ENCODE results near the gene KRTAP13-1. TPM values are rescaled to one million over a fixed set of nuclear protein-coding genes. Genes with fewer than 3 reads are reported as not detected.
A peak's percentile ranks its signal among the peaks of the same experiment; 100 is the strongest.

Gene KRTAP13-1
- total RNA-seq, 5 donors from 2014 or later (not counting 1 experiment from before 2014, with no cell fraction given) = not detected

DNA sequence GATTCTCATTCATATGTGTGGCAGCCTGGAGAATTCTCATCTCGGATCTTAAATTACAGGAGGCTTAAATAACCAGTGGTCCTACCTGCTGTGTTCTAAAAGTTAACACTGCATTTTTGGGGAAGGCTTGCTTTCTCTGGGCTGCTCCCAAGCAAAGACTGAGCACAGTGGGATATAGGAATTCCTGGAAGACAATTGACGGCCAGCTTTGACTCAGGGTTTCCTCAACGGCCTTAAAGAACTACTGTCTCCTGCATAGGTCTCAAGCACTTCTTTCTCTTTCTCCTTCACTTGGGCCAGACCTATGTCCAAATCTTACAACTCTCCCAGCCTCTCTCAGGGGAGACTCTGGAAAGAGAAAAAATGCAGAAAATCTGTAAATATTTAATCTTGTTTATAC is 30.9 kb downstream of the KRTAP13-1 start:
- no peaks in the 10 kb centered on the region for H3K9me3 Mint-ChIP-seq
- POLR2A ChIA-PET = no interaction called here
- ATAC-seq (replicated peaks in 1 of 4) (no peak), DNase-seq (no peak)
- no peak overlapping the region for H3K4me3 Mint-ChIP-seq
- Histone ChIP-seq H3K36me3 (ENCODE audit: control insufficient read depth in 2 of 2, extremely low read depth in 1 of 2, insufficient read depth in 1 of 2, low read length in 1 of 2) (no peaks in the 10 kb centered on the region), H3K4me1 (ENCODE audit: control insufficient read depth in 1 of 2, extremely low read depth in 1 of 2, insufficient read depth in 2 of 2, low read length in 2 of 2) (no peaks in the 10 kb centered on the region), H3K4me3 (ENCODE audit: control insufficient read depth in 1 of 2, extremely low read depth in 1 of 2, low read length in 1 of 2) (no peak overlapping the region), H3K9me3 (no peaks in the 10 kb centered on the region), H3K27me3 (replicated peaks in 1 of 2; ENCODE audit: control insufficient read depth in 2 of 2, extremely low read depth in 1 of 2, insufficient read depth in 2 of 2, low read length in 1 of 2) (no peaks in the 10 kb centered on the region), H3K27ac (ENCODE audit: low read length) (no peak overlapping the region)
- CTCF ChIA-PET = no interaction called here
- whole genome bisulfite sequencing (ENCODE audit: insufficient coverage) = 63% methylated on average over 1 of the region's 3 CpGs
- no peaks in the 10 kb centered on the region for H3K36me3 Mint-ChIP-seq
- H3K27me3 Mint-ChIP-seq = peaks cover 0 to 4% of the 10 kb centered on the region in 2 donors
- H3K27ac Mint-ChIP-seq = no peak overlapping the region
- no peaks in the 10 kb centered on the region for H3K4me1 Mint-ChIP-seq

DNA sequence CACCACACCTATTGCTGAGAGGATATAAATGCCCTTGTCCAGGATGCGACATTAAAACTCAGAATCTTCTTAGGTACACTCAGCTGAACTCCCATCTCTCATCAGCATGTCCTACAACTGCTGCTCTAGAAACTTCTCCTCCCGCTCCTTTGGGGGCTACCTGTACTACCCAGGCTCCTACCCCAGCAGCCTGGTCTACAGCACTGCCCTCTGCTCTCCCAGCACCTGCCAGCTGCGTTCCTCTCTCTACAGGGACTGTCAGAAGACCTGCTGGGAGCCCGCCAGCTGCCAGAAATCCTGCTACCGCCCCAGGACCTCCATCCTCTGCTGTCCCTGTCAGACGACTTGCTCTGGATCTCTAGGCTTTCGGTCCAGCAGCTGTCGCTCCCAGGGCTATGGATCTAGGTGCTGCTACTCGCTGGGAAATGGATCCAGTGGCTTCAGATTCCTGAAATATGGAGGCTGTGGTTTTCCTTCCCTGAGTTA is 34.4 kb downstream of the KRTAP13-1 start, which contains the start of gene KRTAP13-4:
Gene KRTAP13-4 (plus strand): TSS at position 51 of the 486 bp plus-strand sequence. CDS start 56 bp downstream, at position 107.
- Mint-ChIP-seq H3K4me1 (no peaks in the 10 kb centered on the region), H3K27ac (no peak within 1 kb of the TSS), H3K4me3 (no peak within 1 kb of the TSS), H3K9me3 (no peaks in the 10 kb centered on the region), H3K36me3 (no peaks in the 10 kb centered on the region), H3K27me3 (peaks cover 0 to 3% of the 10 kb centered on the region in 2 donors)
- Histone ChIP-seq H3K4me3 (ENCODE audit: control insufficient read depth in 1 of 2, extremely low read depth in 1 of 2, low read length in 1 of 2) (no peak within 1 kb of the TSS), H3K4me1 (ENCODE audit: control insufficient read depth in 1 of 2, extremely low read depth in 1 of 2, insufficient read depth in 2 of 2, low read length in 2 of 2) (no peaks in the 10 kb centered on the region), H3K27me3 (replicated peaks in 1 of 2; ENCODE audit: control insufficient read depth in 2 of 2, extremely low read depth in 1 of 2, insufficient read depth in 2 of 2, low read length in 1 of 2) (no peaks in the 10 kb centered on the region), H3K9me3 (no peaks in the 10 kb centered on the region), H3K36me3 (ENCODE audit: control insufficient read depth in 2 of 2, extremely low read depth in 1 of 2, insufficient read depth in 1 of 2, low read length in 1 of 2) (no peaks in the 10 kb centered on the region), H3K27ac (ENCODE audit: low read length) (no peak within 1 kb of the TSS)
- ChIA-PET CTCF (no interaction called here), POLR2A (no interaction called here)
- 55% methylated on average over 7 of the region's 9 CpGs for WGBS (ENCODE audit: insufficient coverage)
- DNase-seq (no peak), ATAC-seq (replicated peaks in 1 of 4) (no peak)

DNA sequence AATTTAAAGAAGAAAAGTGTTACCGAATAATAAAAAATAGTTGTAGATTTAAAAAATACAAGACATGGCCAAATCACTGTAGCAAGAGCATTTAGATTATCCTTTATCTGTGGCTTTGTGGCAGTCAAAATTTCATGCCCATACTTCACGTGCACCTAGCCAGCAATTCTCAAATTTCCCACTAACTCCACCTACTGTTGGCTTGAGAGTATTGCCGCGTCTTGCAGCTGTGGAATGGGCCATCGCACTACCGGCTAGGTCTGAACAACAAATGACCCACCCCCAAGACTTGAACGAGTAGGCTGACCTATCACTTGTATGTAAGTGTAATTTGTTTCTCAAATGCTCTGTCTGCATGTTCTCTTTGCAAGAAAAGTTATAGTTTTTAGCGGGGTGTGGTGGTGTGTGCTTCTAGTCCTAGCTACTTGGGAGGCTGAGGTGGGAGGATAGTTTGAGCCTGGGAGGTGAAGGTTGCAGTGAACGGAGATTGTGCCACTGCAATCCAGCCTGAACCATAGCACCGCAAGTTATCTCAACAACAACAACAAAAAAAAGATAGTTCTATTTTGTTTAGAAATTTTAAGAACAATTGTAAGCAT is 38.3 kb downstream of the KRTAP13-1 start:
- H3K27me3 ChIP-seq (replicated peaks in 1 of 2; ENCODE audit: control insufficient read depth in 2 of 2, extremely low read depth in 1 of 2, insufficient read depth in 2 of 2, low read length in 1 of 2) = no peaks in the 10 kb centered on the region
- H3K36me3 Mint-ChIP-seq = no peaks in the 10 kb centered on the region
- H3K36me3 ChIP-seq (ENCODE audit: control insufficient read depth in 2 of 2, extremely low read depth in 1 of 2, insufficient read depth in 1 of 2, low read length in 1 of 2) = no peaks in the 10 kb centered on the region
- ChIA-PET CTCF (no interaction called here), POLR2A (no interaction called here)
- DNase-seq = peak in 1 of 35 experiments; percentile 10
- H3K4me3 Mint-ChIP-seq = no peak overlapping the region
- H3K4me1 ChIP-seq (ENCODE audit: control insufficient read depth in 1 of 2, extremely low read depth in 1 of 2, insufficient read depth in 2 of 2, low read length in 2 of 2) = no peaks in the 10 kb centered on the region
- no peaks in the 10 kb centered on the region for H3K4me1 Mint-ChIP-seq
- no peak for ATAC-seq (replicated peaks in 1 of 4)
- no peak overlapping the region for H3K4me3 ChIP-seq (ENCODE audit: control insufficient read depth in 1 of 2, extremely low read depth in 1 of 2, low read length in 1 of 2)
- peaks cover 3 to 12% of the 10 kb centered on the region in 2 donors for H3K27me3 Mint-ChIP-seq
- H3K9me3 Mint-ChIP-seq = no peaks in the 10 kb centered on the region
- H3K27ac Mint-ChIP-seq = no peak overlapping the region
- H3K27ac ChIP-seq (ENCODE audit: low read length) = no peak overlapping the region
- no peaks in the 10 kb centered on the region for H3K9me3 ChIP-seq
- WGBS (ENCODE audit: insufficient coverage) = 27% methylated on average over 3 of the region's 10 CpGs

DNA sequence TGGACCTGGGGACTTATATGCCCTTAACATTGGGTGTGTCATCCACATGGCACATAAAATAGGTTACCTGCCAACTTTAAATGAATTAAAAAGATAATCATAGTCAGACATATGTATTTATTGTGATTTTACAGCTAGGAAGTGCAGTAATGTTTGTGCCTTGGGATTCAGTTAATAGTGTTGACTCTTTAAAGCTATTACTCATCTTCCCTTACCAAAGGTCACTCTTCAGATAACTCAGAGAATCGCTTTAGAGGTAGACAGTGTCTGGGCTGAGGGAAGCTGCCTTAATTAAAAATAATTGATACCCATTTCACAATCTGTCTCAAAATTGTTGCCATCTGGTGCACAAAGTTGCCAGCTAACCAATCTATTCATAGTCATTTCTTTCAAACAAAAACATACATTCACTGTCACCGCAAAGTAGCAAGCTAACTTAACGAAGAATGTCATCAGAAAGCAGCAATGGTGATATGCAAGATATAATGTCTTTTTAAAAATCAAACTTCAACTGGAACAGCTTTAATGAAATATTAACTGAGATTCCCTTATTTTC is 41.3 kb downstream of the KRTAP13-1 start:
- Mint-ChIP-seq H3K27me3 (peaks cover 3 to 21% of the 10 kb centered on the region in 2 donors), H3K9me3 (no peaks in the 10 kb centered on the region), H3K4me1 (no peaks in the 10 kb centered on the region), H3K36me3 (no peaks in the 10 kb centered on the region), H3K27ac (no peak overlapping the region), H3K4me3 (no peak overlapping the region)
- H3K4me3 ChIP-seq (ENCODE audit: control insufficient read depth in 1 of 2, extremely low read depth in 1 of 2, low read length in 1 of 2) = no peak overlapping the region
- ATAC-seq (replicated peaks in 1 of 4) (no peak), DNase-seq (no peak)
- WGBS (ENCODE audit: insufficient coverage) = no CpG with 5 or more reads among the region's 3 CpGs
- no peaks in the 10 kb centered on the region for H3K4me1 ChIP-seq (ENCODE audit: control insufficient read depth in 1 of 2, extremely low read depth in 1 of 2, insufficient read depth in 2 of 2, low read length in 2 of 2)
- no peak overlapping the region for H3K27ac ChIP-seq (ENCODE audit: low read length)
- CTCF ChIA-PET = no interaction called here
- H3K36me3 ChIP-seq (ENCODE audit: control insufficient read depth in 2 of 2, extremely low read depth in 1 of 2, insufficient read depth in 1 of 2, low read length in 1 of 2) = no peaks in the 10 kb centered on the region
- H3K27me3 ChIP-seq (replicated peaks in 1 of 2; ENCODE audit: control insufficient read depth in 2 of 2, extremely low read depth in 1 of 2, insufficient read depth in 2 of 2, low read length in 1 of 2) = no peaks in the 10 kb centered on the region
- POLR2A ChIA-PET = no interaction called here
- no peaks in the 10 kb centered on the region for H3K9me3 ChIP-seq

DNA sequence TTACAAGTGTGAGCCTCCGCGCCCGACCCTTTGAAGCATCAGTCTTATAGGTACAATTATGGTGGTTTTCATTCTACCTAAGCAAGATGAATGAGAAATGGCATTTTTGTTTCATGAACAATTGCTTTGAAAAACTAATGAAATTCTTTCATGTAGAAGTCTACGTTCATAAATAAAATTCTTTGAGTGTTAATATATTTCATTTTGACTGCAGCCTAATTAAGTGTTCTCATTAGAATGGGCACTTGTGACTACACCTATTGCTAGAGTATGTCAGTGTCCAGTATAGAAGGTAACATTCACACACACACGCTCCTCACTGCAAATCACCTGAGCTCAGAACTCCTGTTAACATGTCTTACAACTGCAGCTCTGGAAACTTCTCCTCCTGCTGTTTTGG is 44.1 kb downstream of the KRTAP13-1 start, which contains the start of gene KRTAP15-1:
Gene KRTAP15-1 (plus strand): TSS at position 301 of the 400 bp plus-strand sequence. CDS start 53 bp downstream, at position 354.
- Histone ChIP-seq H3K27me3 (replicated peaks in 1 of 2; ENCODE audit: control insufficient read depth in 2 of 2, extremely low read depth in 1 of 2, insufficient read depth in 2 of 2, low read length in 1 of 2) (no peaks in the 10 kb centered on the region), H3K36me3 (ENCODE audit: control insufficient read depth in 2 of 2, extremely low read depth in 1 of 2, insufficient read depth in 1 of 2, low read length in 1 of 2) (no peaks in the 10 kb centered on the region), H3K4me3 (ENCODE audit: control insufficient read depth in 1 of 2, extremely low read depth in 1 of 2, low read length in 1 of 2) (no peak within 1 kb of the TSS), H3K4me1 (ENCODE audit: control insufficient read depth in 1 of 2, extremely low read depth in 1 of 2, insufficient read depth in 2 of 2, low read length in 2 of 2) (no peaks in the 10 kb centered on the region), H3K27ac (ENCODE audit: low read length) (no peak within 1 kb of the TSS), H3K9me3 (no peaks in the 10 kb centered on the region)
- H3K9me3 Mint-ChIP-seq = no peaks in the 10 kb centered on the region
- ATAC-seq (replicated peaks in 1 of 4) (no peak), DNase-seq (no peak)
- peaks cover 5 to 26% of the 10 kb centered on the region in 2 donors for H3K27me3 Mint-ChIP-seq
- WGBS (ENCODE audit: insufficient coverage) = no CpG with 5 or more reads among the region's 5 CpGs
- H3K4me3 Mint-ChIP-seq = no peak within 1 kb of the TSS
- H3K4me1 Mint-ChIP-seq = no peaks in the 10 kb centered on the region
- ChIA-PET CTCF (no interaction called here), POLR2A (no interaction called here)
- H3K27ac Mint-ChIP-seq = no peak within 1 kb of the TSS
- H3K36me3 Mint-ChIP-seq = no peaks in the 10 kb centered on the region

DNA sequence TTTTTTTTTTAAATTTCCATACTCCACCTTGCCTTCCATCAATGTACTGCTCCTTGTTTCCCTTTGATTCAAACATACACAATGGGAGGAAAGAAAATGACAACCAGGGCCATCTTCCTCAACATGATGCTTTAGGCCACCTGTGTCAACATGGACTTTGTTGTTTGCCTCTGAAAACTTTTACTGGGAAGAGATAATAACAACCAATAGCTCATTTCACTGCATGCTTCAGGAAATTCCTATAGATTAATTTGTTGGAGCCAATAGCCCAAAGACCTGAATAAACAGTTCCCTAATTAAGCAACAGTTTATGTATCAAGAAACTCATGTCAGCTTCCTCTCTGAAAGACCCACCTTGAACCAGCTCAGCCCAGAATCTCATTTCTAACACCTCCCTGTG is 47.4 kb downstream of the KRTAP13-1 start:
- no peaks in the 10 kb centered on the region for H3K27me3 ChIP-seq (replicated peaks in 1 of 2; ENCODE audit: control insufficient read depth in 2 of 2, extremely low read depth in 1 of 2, insufficient read depth in 2 of 2, low read length in 1 of 2)
- H3K9me3 Mint-ChIP-seq = no peaks in the 10 kb centered on the region
- peaks cover 2 to 17% of the 10 kb centered on the region in 2 donors for H3K27me3 Mint-ChIP-seq
- H3K4me3 ChIP-seq (ENCODE audit: control insufficient read depth in 1 of 2, extremely low read depth in 1 of 2, low read length in 1 of 2) = no peak overlapping the region
- ChIA-PET POLR2A (interaction anchor here in 1 of 2 donors (0.5 to 0.7 kb wide), 3 partner anchors 9 to 44 kb away, joined by 3 to 4 read pairs (median 3); partner anchors contain the start of gene KRTAP19-2), CTCF (no interaction called here)
- H3K27ac Mint-ChIP-seq = no peak overlapping the region
- no peaks in the 10 kb centered on the region for H3K36me3 ChIP-seq (ENCODE audit: control insufficient read depth in 2 of 2, extremely low read depth in 1 of 2, insufficient read depth in 1 of 2, low read length in 1 of 2)
- ATAC-seq (replicated peaks in 1 of 4) (no peak), DNase-seq (no peak)
- no peaks in the 10 kb centered on the region for H3K4me1 ChIP-seq (ENCODE audit: control insufficient read depth in 1 of 2, extremely low read depth in 1 of 2, insufficient read depth in 2 of 2, low read length in 2 of 2)
- H3K4me1 Mint-ChIP-seq = no peaks in the 10 kb centered on the region
- no peaks in the 10 kb centered on the region for H3K36me3 Mint-ChIP-seq
- H3K4me3 Mint-ChIP-seq = no peak overlapping the region
- no peak overlapping the region for H3K27ac ChIP-seq (ENCODE audit: low read length)
- H3K9me3 ChIP-seq = no peaks in the 10 kb centered on the region
